Stimulated activated CD4-positive, alpha-beta T cell treated with anti-CD3 and anti-CD28 coated beads, Interleukin-12 subunit alpha, Interleukin-12 subunit beta, amount 100 ng/mL, for 4 hours (primary cell): ENCODE measurements around the gene PCDHGB1.
"Not testable (repeated sequence)": the region's sequence is repeated elsewhere in the genome, so short reads cannot be mapped to it uniquely, and the experiment has no call there.

Experiments
- DNase-seq: peaks from one replicate; pipeline ENCODE4 v3.0.0-alpha.2; 2020

Gene PCDHGB1

DNA sequence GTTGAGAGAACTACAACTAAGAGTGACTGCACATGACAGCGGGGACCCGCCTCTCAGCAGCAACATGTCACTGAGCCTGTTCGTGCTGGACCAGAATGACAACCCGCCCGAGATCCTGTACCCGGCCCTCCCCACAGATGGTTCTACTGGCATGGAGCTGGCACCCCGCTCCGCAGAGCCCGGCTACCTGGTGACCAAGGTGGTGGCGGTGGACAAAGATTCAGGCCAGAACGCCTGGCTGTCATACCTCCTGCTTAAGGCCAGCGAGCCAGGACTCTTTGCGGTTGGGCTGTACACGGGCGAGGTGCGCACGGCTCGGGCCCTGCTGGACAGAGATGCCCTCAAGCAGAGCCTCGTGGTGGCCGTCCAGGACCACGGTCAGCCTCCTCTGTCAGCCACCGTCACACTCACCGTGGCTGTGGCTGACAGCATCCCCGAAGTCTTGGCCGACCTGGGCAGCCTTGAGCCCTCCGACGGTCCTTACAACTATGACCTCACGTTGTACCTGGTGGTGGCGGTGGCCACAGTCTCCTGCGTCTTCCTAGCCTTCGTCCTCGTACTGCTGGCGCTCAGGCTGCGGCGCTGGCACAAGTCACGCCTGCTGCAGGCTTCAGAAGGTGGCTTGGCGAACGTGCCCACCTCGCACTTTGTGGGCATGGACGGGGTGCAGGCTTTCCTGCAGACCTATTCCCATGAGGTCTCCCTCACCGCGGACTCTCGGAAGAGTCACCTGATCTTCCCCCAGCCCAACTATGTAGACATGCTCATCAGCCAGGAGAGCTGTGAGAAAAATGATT, 34.8 kb downstream of the PCDHGB1 start:
- no peak for DNase-seq

DNA sequence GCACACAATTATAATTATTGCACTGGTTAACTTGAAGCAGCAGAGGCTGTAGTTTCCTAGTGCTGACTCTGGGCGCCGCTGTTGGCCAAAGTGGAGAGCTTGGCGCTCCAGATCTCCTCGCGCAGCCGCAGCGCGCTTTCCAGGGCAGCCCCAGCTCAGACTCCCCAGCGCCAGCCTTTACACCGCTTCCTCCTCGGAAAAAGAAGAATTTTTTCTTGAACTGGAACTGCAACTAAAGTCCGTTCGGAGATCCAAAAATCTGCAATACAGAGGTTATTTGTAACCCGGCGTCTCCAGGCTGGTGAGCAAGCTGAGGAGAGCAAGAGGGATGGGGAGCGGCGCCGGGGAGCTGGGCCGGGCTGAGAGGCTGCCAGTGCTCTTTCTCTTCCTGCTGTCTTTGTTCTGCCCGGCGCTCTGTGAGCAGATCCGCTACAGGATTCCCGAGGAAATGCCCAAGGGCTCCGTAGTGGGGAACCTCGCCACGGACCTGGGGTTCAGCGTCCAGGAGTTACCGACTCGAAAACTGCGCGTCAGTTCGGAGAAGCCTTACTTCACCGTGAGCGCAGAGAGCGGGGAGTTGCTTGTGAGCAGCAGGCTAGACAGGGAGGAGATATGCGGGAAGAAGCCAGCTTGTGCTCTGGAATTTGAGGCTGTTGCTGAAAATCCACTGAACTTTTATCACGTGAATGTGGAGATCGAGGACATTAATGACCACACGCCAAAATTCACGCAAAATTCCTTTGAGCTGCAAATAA, 37.8 kb downstream of the PCDHGB1 start, which contains the start of gene PCDHGB4:
TSS of gene PCDHGB4 (plus strand) at position 142 of the 755 bp plus-strand sequence. CDS start at position 329, 187 bp downstream.
- peak; percentile 20 for DNase-seq

DNA sequence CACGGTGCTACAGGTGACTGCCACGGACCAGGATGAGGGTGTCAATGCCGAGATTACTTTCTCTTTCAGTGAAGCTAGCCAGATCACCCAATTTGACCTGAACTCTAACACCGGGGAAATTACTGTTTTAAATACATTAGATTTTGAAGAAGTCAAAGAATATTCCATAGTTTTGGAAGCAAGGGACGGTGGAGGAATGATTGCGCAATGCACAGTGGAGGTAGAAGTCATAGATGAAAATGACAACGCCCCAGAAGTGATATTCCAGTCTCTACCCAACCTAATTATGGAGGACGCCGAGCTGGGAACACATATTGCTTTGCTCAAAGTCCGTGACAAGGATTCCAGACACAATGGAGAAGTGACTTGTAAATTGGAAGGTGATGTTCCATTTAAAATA, 38.8 kb downstream of the PCDHGB1 start:
- no peak for DNase-seq

DNA sequence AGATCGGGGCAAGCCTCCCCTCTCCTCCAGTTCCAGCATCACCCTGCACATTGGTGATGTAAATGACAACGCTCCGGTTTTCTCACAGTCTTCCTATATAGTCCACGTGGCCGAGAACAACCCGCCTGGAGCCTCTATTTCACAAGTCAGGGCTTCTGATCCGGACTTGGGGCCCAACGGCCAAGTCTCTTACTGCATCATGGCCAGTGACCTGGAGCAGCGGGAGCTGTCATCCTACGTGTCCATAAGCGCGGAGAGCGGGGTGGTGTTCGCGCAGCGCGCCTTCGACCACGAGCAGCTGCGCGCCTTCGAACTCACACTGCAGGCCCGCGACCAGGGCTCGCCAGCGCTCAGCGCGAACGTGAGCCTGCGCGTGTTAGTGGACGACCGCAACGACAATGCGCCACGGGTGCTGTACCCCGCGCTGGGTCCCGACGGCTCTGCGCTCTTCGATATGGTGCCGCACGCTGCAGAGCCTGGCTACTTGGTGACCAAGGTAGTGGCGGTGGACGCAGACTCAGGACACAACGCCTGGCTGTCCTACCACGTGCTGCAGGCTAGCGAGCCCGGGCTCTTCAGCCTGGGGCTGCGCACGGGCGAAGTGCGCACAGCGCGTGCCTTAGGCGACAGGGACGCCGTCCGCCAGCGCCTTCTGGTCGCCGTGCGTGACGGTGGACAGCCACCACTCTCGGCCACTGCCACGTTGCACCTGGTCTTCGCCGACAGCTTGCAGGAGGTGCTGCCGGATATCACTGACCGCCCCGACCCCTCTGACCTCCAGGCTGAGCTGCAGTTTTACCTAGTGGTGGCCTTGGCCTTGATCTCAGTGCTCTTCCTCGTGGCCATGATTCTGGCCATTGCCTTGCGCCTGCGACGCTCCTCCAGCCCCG, 39.5 kb downstream of the PCDHGB1 start:
- DNase-seq: no peak

DNA sequence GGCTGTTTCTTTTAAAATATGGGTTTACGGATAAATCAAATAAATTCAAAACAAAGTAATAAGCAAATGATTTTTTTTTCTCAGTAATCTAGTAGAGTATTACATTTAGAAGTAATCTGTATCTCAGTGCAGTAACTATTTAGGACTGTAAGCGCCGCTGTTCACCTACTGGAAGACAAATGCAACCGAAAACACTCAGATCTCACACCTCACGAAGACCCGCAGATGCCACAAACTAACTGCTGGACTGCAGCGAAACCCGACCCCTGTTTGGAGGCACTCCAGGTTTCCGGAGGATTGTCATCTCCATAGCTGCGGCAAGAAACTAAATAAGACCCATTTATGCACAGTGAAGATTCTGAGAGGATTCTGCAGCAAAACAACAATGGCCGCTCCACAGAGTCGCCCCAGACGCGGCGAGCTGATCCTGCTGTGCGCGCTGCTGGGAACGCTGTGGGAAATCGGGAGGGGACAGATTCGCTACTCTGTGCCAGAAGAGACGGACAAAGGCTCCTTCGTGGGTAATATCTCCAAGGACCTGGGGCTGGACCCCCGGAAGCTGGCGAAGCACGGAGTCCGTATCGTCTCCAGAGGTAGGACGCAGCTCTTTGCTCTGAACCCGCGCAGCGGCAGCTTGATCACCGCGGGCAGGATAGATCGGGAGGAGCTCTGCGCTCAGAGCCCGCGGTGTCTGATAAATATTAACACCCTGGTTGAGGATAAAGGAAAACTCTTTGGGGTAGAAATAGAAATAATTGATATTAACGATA, 42.7 kb downstream of the PCDHGB1 start, which contains the start of gene PCDHGA8:
TSS of gene PCDHGA8 (plus strand) at position 205 of the 770 bp plus-strand sequence. CDS start at position 386, 181 bp downstream.
- DNase-seq: no peak

DNA sequence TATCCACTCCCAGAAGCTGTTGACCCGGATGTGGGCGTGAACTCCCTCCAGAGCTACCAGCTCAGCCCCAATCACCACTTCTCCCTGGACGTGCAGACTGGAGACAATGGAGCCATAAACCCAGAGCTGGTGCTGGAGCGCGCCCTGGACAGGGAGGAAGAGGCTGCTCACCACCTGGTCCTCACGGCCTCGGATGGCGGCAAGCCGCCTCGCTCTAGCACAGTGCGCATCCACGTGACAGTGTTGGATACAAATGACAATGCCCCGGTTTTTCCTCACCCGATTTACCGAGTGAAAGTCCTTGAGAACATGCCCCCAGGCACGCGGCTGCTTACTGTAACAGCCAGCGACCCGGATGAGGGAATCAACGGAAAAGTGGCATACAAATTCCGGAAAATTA, 43.4 kb downstream of the PCDHGB1 start:
- DNase-seq: no peak

DNA sequence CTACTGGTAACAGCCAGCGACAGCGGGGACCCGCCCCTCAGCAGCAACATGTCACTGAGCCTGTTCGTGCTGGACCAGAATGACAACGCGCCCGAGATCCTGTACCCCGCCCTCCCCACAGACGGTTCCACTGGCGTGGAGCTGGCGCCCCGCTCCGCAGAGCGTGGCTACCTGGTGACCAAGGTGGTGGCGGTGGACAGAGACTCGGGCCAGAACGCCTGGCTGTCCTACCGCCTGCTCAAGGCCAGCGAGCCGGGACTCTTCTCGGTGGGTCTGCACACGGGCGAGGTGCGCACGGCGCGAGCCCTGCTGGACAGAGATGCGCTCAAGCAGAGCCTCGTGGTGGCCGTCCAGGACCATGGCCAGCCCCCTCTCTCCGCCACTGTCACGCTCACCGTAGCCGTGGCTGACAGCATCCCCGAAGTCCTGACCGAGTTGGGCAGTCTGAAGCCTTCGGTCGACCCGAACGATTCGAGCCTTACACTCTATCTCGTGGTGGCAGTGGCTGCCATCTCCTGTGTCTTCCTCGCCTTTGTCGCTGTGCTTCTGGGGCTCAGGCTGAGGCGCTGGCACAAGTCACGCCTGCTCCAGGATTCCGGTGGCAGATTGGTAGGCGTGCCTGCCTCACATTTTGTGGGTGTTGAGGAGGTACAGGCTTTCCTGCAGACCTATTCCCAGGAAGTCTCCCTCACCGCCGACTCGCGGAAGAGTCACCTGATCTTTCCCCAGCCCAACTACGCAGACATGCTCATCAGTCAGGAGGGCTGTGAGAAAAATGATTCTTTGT, 44.7 kb downstream of the PCDHGB1 start:
- DNase-seq: not testable (repeated sequence)

DNA sequence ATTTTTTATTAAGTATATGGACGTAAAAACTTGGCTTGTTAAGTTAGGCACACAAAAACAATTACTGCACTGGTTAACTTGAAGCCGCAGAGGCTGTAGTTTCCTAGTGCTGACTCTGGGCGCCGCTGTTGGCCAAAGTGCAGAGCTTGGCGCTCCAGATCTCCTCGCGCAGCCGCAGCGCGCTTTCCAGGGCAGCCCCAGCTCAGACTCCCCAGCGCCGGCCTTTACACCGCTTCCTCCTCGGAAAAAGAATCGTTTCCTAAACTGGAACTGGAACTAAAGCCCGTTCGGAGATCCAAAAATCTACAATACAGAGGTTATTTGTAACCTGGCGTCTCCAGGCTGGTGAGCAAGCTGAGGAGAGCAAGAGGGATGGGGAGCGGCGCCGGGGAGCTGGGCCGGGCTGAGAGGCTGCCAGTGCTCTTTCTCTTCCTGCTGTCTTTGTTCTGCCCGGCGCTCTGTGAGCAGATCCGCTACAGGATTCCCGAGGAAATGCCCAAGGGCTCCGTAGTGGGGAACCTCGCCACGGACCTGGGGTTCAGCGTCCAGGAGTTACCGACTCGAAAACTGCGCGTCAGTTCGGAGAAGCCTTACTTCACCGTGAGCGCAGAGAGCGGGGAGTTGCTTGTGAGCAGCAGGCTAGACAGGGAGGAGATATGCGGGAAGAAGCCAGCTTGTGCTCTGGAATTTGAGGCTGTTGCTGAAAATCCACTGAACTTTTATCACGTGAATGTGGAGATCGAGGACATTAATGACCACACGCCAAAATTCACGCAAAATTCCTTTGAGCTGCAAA, 48.1 kb downstream of the PCDHGB1 start, which contains the start of gene PCDHGB5:
TSS of gene PCDHGB5 (plus strand) at position 192 of the 796 bp plus-strand sequence. CDS start at position 373, 181 bp downstream.
- DNase-seq: peak; percentile 38

DNA sequence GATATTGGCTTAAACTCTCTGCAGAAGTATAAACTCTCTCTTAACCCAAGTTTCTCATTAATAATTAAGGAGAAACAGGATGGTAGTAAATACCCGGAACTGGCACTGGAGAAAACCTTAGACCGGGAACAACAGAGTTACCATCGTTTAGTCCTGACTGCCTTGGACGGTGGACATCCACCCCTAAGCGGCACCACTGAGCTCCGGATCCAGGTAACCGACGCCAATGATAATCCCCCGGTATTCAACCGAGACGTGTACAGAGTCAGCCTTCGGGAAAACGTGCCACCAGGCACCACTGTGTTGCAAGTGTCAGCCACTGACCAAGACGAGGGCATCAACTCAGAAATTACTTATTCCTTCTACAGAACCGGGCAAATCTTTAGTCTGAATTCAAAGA, 48.7 kb downstream of the PCDHGB1 start:
- DNase-seq: no peak

DNA sequence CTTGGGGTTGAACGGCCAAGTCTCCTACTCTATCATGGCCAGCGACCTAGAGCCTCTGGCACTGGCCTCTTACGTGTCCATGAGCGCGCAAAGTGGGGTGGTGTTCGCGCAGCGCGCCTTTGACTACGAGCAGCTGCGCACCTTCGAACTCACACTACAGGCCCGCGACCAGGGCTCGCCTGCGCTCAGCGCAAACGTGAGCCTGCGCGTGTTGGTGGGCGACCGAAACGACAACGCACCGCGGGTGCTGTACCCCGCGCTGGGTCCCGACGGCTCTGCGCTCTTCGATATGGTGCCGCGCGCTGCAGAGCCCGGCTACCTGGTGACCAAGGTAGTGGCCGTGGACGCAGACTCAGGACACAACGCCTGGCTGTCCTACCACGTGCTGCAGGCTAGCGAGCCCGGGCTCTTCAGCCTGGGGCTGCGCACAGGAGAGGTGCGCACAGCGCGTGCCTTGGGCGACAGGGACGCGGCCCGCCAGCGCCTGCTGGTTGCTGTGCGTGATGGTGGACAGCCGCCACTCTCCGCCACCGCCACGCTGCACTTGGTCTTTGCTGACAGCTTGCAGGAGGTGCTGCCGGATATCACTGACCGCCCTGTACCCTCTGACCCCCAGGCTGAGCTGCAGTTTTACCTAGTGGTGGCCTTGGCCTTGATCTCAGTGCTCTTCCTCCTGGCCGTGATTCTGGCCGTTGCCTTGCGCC, 49.8 kb downstream of the PCDHGB1 start:
- no peak for DNase-seq
